HG02588 (cell line): Measurements from ENCODE around the gene FAM114A1.
"Not testable (repeated sequence)": the region's sequence is repeated elsewhere in the genome, so short reads cannot be mapped to it uniquely, and the experiment has no call there.

ENCODE experiments used
- ATAC-seq: cut with Tn5 transposase; IDR thresholded peaks from one replicate; pipeline ENCODE4 v1.9.1; 2021; ENCODE audit warnings: mild to moderate bottlenecking, moderate library complexity; ENCODE audit not compliant: unreplicated experiment

The FAM114A1 gene

DNA sequence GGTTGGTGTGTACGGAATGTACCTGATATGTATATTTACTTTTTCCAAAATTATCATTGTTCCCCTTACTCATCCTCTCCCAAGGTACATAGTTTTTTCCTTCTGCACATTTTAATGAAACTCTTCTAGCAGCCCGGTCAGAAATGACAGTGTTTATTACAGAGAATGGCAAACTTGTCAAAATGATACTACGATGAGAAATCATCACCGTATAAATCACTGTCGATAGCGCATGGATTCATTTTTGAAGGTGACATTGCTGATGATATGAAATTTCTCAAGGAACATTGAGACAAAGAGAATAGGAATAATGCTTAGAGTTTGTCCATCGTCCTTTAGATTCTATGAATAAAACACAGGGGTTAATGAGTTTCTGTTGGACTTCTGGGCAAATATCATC lies 30.6 kb downstream of the FAM114A1 start:
- no peak for ATAC-seq

- ATAC-seq, result no peak
Observed at GRCh38 chr4:38902221-38902620, 34.6 kb downstream of the FAM114A1 start.

- no peak for ATAC-seq
Observed at GRCh38 chr4:38902695-38903094, 35.1 kb downstream of the FAM114A1 start.

DNA sequence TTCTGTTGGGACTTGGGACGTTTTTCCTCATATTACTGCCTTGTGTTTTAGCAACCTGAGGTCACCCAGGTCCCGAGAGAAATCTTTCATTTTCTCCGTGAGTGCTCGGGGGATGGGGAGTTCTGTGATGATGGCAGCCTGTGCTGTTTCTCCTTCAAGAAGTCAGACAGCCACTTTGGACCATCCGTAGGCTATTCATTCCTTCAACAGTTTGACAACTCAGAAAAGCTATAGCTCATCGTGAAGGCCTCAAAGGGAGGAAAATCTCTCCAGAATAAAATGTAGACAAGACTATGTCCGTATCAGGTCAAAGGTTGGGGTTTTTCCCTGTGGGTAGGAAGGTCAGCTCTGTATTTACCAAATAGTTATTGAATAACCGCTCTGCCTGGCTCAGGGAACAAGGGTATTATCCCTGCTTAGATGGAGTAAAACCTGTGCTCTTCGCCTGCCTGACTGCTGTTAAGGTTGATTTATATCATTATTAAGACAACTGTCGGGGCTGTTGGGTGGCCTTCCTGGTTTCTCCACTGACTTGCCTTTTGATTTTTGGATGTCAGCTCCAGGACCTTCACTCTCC lies 36.6 kb downstream of the FAM114A1 start:
- ATAC-seq, result no peak

GRCh38 chr4:38904682-38905081 lies 37.1 kb downstream of the FAM114A1 start:
- ATAC-seq, result no peak

GRCh38 chr4:38905652-38906385 lies 38.2 kb downstream of the FAM114A1 start:
- ATAC-seq, result no peak

DNA sequence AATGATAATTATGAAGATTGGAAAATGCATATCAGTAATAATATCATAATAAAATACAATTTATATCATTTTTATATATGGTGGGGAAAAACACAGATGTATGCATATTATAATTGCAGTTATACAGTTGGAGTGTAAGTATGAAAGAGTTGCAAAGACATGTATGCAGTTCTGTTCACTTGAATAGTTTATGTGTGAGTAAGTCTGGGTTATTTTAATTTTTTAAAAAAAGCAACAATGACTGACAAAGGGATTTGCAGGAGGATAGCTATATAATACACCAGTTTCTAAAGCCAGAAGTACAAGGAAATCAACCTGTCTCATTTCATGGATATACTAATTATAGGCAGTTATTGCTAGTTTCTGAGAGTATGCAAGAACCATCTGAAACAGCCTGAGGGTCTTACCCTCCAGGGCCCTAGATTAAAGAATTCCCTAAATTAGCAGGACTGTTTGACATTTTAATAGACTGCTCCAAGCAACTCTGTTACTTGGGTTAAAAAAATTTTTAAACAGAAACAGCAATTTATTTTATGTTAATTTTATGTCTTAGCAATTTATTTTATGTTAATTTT lies 40.2 kb downstream of the FAM114A1 start:
- no peak for ATAC-seq

DNA sequence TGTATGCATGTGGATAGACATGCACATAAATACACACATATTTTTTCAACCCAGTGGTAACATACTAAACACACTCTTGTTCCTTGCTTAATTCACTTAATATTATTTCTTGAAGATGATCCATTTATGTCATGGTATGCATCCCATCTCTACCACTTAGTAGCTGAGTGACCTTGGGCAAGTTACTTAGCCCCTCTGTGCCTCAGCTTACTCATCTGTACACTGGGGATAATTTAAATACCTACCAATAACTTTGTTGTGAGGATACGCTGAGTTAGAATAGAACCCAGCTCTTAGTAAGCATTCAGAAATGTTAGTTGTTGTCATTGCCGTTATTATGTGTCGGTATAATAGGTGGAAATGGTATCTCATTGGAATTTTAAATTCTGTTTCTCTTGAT lies 41.4 kb downstream of the FAM114A1 start:
- ATAC-seq, result no peak

GRCh38 chr4:38911257-38911656 lies 43.7 kb downstream of the FAM114A1 start:
- no peak for ATAC-seq

DNA sequence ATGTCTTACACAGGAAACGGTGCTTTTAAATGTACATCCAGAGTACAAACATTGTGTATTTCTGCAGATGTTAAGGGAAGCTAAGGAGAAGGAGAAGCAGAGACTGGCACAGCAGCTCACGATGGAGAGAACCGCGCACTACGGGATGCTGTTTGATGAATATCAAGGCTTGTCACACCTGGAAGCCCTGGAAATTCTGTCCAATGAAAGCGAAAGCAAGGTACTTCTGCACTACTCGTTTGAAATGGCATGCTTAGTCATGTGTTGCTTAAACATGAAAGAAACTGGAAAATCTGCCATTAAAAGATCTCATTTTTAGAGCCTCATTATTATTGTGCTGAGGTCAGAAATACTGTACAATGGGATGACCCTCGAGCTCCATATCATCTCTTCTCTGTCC lies 47.2 kb downstream of the FAM114A1 start:
- ATAC-seq, result no peak

DNA sequence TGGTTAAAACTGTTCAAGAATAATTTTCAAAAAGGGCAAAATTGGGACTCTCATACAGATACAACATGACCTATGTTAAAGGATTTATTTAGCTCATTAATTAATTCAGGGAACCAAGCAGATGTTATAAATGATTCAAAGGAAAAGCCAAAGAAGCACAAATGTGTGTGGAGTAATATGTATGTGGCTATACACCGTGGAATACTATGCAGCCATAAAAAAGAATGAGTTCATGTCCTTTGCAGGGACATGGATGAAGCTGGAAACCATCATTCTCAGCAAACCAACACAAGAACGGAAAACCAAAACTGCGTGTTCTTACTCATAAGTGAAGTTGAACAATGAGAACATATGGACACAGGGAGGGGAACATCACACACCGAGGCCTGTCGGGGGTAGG lies 48.7 kb downstream of the FAM114A1 start:
- not testable (repeated sequence) for ATAC-seq

GRCh38 chr4:38917481-38918025 lies 49.9 kb downstream of the FAM114A1 start:
- no peak for ATAC-seq

DNA sequence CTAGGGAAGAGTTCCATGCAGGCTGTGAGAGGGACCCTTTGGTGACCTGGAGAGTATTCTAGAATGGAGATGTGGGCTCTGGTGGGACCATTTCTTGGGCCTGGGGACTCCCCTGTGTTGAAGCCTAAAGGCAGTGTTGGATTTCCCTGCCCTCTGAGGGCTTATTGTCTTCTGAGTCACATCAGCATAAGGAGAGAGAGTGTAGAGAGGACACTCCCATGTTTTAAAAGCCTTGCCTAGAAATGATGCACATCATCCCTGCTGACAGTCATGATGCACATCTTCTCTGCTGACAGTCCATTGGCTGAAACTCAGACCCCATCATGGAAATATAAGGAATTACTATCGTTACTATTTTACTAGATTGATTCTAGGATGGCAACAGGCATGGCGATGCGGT lies 51.9 kb downstream of the FAM114A1 start:
- no peak for ATAC-seq

- ATAC-seq, result no peak
Observed at GRCh38 chr4:38920186-38920585, 52.6 kb downstream of the FAM114A1 start.

- no peak for ATAC-seq
Observed at GRCh38 chr4:38920677-38921076, 53.1 kb downstream of the FAM114A1 start.

GRCh38 chr4:38921151-38921550 lies 53.5 kb downstream of the FAM114A1 start:
- no peak for ATAC-seq

DNA sequence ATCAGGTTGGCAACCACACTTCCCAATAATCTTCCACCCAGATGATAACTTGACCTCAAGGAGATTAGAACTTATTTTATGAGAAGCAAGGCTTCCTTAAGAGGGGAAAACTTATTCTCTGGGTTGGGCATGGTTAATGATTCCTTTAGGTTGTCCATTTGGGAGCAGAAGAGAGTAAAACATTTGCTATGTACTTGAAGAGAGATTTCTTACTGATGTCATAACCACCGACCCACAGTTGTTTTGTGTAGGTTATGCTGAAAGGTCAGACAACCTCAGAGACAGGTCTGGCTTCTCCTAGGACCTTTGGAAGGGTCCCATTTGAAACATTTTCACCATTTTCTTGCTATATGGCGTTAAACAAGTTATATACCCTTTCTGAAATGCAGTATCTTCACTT lies 56.1 kb downstream of the FAM114A1 start:
- no peak for ATAC-seq

- ATAC-seq, result no peak
Observed at GRCh38 chr4:38924353-38924752, 56.7 kb downstream of the FAM114A1 start.

GRCh38 chr4:38925492-38926413 lies 58.1 kb downstream of the FAM114A1 start:
- ATAC-seq, result no peak

GRCh38 chr4:38926896-38927295 lies 59.3 kb downstream of the FAM114A1 start:
- ATAC-seq, result no peak

- no peak for ATAC-seq
Observed at GRCh38 chr4:38928568-38928967, 61.0 kb downstream of the FAM114A1 start.
